Measurements from ENCODE around the gene PFKFB1. TPM values are rescaled to one million over a fixed set of nuclear protein-coding genes. Genes with fewer than 3 reads are reported as not detected.

The PFKFB1 gene
- total and polyA plus RNA-seq, 2 of the 13 experiments (the other 11 are each of a cell fraction or from before 2014, with no cell fraction given), result 1.5 to 2.9 TPM

DNA sequence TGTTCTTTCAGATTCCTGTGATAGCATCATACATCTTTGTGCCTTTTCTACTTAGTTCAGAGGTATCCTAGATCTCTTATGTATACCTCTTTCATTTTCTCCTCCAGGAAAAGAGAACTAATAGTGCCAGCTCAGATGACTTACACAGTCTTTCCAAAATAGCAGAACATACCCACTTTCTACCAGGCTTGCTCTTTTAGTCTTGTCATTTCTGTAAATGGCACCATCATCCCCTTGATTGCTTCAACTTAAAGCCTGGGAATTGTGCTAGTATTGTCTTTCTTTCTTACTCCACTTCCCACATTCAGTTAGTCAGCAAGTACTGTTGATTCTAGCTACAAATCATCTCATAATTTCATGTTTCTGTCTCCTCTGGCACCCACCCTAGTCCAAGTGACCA lies 11.3 kb upstream of the PFKFB1 start:
- Histone ChIP-seq H3K4me3 (replicated peaks in 1 of 3; ENCODE audit: insufficient read depth in 1 of 3, low read depth in 2 of 3, low read length in 3 of 3) (no peak overlapping the region), H3K27ac (ENCODE audit: extremely low read length, insufficient read depth, low read length) (no peak overlapping the region), H3K79me2 (ENCODE audit: insufficient read depth, low read length) (peaks cover 9% of the 10 kb centered on the region), H3K9me3 (ENCODE audit: low read length) (no peaks in the 10 kb centered on the region), H3K4me1 (ENCODE audit: insufficient read depth, low read length) (peaks cover 47% of the 10 kb centered on the region), H3K4me2 (ENCODE audit: low read depth, low read length) (no peak overlapping the region), H4K20me1 (ENCODE audit: insufficient read depth, low read length) (no peaks in the 10 kb centered on the region), H2AFZ (ENCODE audit: low read length) (no peak overlapping the region), H3K36me3 (replicated peaks in 1 of 2; ENCODE audit: control insufficient read depth in 1 of 2, insufficient read depth in 2 of 2, low read length in 2 of 2) (peaks cover 0 to 5% of the 10 kb centered on the region in 2 experiments; a peak in 3 of 5 replicates), H3K27me3 (ENCODE audit: control insufficient read depth in 1 of 2, insufficient read depth in 2 of 2, low read length in 2 of 2) (no peaks in the 10 kb centered on the region), H3K9ac (ENCODE audit: insufficient read depth, low read depth, low read length) (no peak overlapping the region)
- no peak for TF ChIP-seq ZFP36L2 (CRISPR knock-in tag; IDR thresholded peaks at IDR 0.05)
- TF ChIP-seq, protein P1, sequence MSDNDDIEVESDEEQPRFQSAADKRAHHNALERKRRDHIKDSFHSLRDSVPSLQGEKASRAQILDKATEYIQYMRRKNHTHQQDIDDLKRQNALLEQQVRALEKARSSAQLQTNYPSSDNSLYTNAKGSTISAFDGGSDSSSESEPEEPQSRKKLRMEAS (IDR thresholded peaks at IDR 0.05), result no peak
- no peak for DNase-seq (ENCODE audit: low spot score)
- FAIRE-seq, result no peak
- in situ Hi-C loops (cut with HindIII; ENCODE audit: extremely low pct_ligation_motif_present, low pct_unique_long_range_greater_than_20kb), result no loop called here
- no TSS peak for BruUV-seq (replicated peaks)
- ATAC-seq, result no peak
- CTCF ChIA-PET (ENCODE audit: low intra/inter-chr PET ratio, low total read pairs), result no interaction called here
- intact Hi-C loops (cut with micrococcal nuclease; ENCODE audit: unreplicated experiment), result no loop called here
- POLR2A ChIA-PET, result no interaction called here

- H3K4me2 ChIP-seq (ENCODE audit: low read depth, low read length), result no peak overlapping the region
- no peak overlapping the region for H3K4me3 ChIP-seq (replicated peaks in 1 of 3; ENCODE audit: insufficient read depth in 1 of 3, low read depth in 2 of 3, low read length in 3 of 3)
Measured at GRCh38 chrX:55004231-55004630, 10.2 kb upstream of the PFKFB1 start.

More at GRCh38 chrX:55004231-55004630, 10.2 kb upstream of the PFKFB1 start:
- H3K9me3 ChIP-seq (ENCODE audit: low read length), result no peaks in the 10 kb centered on the region
- H3K79me2 ChIP-seq (ENCODE audit: insufficient read depth, low read length), result peaks cover 10% of the 10 kb centered on the region
- 100% methylated on average over 1 of the region's 1 CpG for WGBS (ENCODE audit: low lambda C conversion rate)
- TF ChIP-seq ZNF878 (CRISPR knock-in tag; IDR thresholded peaks at IDR 0.05) (no peak), ZNF354B (CRISPR knock-in tag; IDR thresholded peaks at IDR 0.05) (no peak), ZNF335 (CRISPR knock-in tag; IDR thresholded peaks at IDR 0.05) (no peak), RFX5 (IDR thresholded peaks at IDR 0.05; ENCODE audit: low read depth, low read length) (no peak), EP300 (IDR thresholded peaks at IDR 0.05; ENCODE audit: low read depth in 2 of 2, low read length in 2 of 2) (no peak), EP300 (CRISPR knock-in tag; IDR thresholded peaks at IDR 0.05; ENCODE audit: borderline replicate concordance) (no peak), ZNF761 (CRISPR knock-in tag; conservative IDR thresholded peaks at IDR 0.05) (no peak), ZNF564 (CRISPR knock-in tag; IDR thresholded peaks at IDR 0.05) (no peak), RFXANK (CRISPR knock-in tag; IDR thresholded peaks at IDR 0.05) (no peak), BRCA1 (CRISPR knock-in tag; IDR thresholded peaks at IDR 0.05) (no peak), ZNF256 (CRISPR knock-in tag; conservative IDR thresholded peaks at IDR 0.05) (no peak), ZNF30 (CRISPR knock-in tag; IDR thresholded peaks at IDR 0.05) (no peak), SSRP1 (CRISPR knock-in tag; IDR thresholded peaks at IDR 0.05) (no peak)
- TF ChIP-seq, protein P2, sequence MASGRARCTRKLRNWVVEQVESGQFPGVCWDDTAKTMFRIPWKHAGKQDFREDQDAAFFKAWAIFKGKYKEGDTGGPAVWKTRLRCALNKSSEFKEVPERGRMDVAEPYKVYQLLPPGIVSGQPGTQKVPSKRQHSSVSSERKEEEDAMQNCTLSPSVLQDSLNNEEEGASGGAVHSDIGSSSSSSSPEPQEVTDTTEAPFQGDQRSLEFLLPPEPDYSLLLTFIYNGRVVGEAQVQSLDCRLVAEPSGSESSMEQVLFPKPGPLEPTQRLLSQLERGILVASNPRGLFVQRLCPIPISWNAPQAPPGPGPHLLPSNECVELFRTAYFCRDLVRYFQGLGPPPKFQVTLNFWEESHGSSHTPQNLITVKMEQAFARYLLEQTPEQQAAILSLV (CRISPR knock-in tag; IDR thresholded peaks at IDR 0.05; ENCODE audit: borderline replicate concordance), result no peak
- TF ChIP-seq, protein P3, sequence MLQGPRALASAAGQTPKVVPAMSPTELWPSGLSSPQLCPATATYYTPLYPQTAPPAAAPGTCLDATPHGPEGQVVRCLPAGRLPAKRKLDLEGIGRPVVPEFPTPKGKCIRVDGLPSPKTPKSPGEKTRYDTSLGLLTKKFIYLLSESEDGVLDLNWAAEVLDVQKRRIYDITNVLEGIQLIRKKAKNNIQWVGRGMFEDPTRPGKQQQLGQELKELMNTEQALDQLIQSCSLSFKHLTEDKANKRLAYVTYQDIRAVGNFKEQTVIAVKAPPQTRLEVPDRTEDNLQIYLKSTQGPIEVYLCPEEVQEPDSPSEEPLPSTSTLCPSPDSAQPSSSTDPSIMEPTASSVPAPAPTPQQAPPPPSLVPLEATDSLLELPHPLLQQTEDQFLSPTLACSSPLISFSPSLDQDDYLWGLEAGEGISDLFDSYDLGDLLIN (CRISPR knock-in tag; IDR thresholded peaks at IDR 0.05; ENCODE audit: borderline replicate concordance), result no peak
- TF ChIP-seq, protein P4, sequence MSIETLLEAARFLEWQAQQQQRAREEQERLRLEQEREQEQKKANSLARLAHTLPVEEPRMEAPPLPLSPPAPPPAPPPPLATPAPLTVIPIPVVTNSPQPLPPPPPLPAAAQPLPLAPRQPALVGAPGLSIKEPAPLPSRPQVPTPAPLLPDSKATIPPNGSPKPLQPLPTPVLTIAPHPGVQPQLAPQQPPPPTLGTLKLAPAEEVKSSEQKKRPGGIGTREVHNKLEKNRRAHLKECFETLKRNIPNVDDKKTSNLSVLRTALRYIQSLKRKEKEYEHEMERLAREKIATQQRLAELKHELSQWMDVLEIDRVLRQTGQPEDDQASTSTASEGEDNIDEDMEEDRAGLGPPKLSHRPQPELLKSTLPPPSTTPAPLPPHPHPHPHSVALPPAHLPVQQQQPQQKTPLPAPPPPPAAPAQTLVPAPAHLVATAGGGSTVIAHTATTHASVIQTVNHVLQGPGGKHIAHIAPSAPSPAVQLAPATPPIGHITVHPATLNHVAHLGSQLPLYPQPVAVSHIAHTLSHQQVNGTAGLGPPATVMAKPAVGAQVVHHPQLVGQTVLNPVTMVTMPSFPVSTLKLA (IDR thresholded peaks at IDR 0.05), result no peak
- H3K36me3 ChIP-seq (replicated peaks in 1 of 2; ENCODE audit: control insufficient read depth in 1 of 2, insufficient read depth in 2 of 2, low read length in 2 of 2), result peaks cover 0 to 5% of the 10 kb centered on the region in 2 experiments; a peak in 3 of 5 replicates
- peaks cover 52% of the 10 kb centered on the region for H3K4me1 ChIP-seq (ENCODE audit: insufficient read depth, low read length)
- FAIRE-seq (no peak), ATAC-seq (no peak), DNase-seq (ENCODE audit: low spot score) (no peak)
- no peaks in the 10 kb centered on the region for H4K20me1 ChIP-seq (ENCODE audit: insufficient read depth, low read length)
- intact Hi-C loops (cut with micrococcal nuclease; ENCODE audit: unreplicated experiment) (no loop called here), in situ Hi-C loops (cut with HindIII; ENCODE audit: extremely low pct_ligation_motif_present, low pct_unique_long_range_greater_than_20kb) (no loop called here)
- no peak overlapping the region for H3K27ac ChIP-seq (ENCODE audit: extremely low read length, insufficient read depth, low read length)
- H2AFZ ChIP-seq (ENCODE audit: low read length), result no peak overlapping the region
- BruUV-seq (replicated peaks), result no TSS peak
- CTCF ChIA-PET (ENCODE audit: low intra/inter-chr PET ratio, low total read pairs), result no interaction called here
- POLR2A ChIA-PET, result no interaction called here
- no peaks in the 10 kb centered on the region; a peak in 1 of 5 replicates for H3K27me3 ChIP-seq (ENCODE audit: control insufficient read depth in 1 of 2, insufficient read depth in 2 of 2, low read length in 2 of 2)
- H3K9ac ChIP-seq (ENCODE audit: insufficient read depth, low read depth, low read length), result no peak overlapping the region

All from HepG2 (cell line).